Fibroblast of skin of scalp (primary cell): Measurements from ENCODE around the gene NUDT22.

Experiments used
- DNase-seq: peaks from one replicate; pipeline ENCODE4 v3.0.0-alpha.2; 2013

NUDT22 gene

GRCh38 chr11:64255135-64256128, 29.4 kb downstream of the NUDT22 start:
- DNase-seq: no peak

DNA sequence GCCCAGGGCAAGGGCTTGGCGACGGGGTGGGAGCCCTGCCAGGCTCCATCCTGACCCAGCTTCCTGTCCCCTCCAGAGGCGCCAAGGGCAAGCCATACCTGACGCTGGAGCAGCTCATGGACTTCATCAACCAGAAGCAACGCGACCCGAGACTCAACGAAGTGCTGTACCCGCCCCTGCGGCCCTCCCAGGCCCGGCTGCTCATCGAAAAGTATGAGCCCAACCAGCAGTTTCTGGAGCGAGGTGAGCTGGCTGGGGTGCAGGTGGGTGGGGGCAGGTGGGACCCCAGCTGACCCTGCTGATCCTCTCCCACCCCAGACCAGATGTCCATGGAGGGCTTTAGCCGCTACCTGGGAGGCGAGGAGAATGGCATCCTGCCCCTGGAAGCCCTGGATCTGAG, 30.2 kb downstream of the NUDT22 start:
- DNase-seq: no peak

DNA sequence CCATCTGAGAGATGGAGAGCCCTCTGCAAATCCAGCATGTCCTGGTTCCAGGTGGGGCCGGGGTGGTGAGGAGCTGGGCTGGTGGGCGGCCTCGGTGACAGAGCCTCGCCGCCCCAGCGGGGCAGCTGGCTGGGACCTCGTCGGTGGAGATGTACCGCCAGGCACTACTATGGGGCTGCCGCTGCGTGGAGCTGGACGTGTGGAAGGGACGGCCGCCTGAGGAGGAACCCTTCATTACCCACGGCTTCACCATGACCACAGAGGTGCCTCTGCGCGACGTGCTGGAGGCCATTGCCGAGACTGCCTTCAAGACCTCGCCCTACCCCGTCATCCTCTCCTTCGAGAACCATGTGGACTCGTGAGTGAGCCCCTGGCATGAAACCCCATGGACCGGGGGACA, 32.3 kb downstream of the NUDT22 start:
- DNase-seq: no peak

- no peak for DNase-seq
Measured at GRCh38 chr11:64258946-64259532, 33.0 kb downstream of the NUDT22 start.

- DNase-seq: no peak
Measured at GRCh38 chr11:64259533-64260067, 33.5 kb downstream of the NUDT22 start.

- DNase-seq: no peak
Measured at GRCh38 chr11:64260147-64260708, 34.2 kb downstream of the NUDT22 start.

- DNase-seq: no peak
Measured at GRCh38 chr11:64261556-64262080, 35.5 kb downstream of the NUDT22 start.

GRCh38 chr11:64262271-64263002, 36.4 kb downstream of the NUDT22 start:
- DNase-seq: no peak

DNA sequence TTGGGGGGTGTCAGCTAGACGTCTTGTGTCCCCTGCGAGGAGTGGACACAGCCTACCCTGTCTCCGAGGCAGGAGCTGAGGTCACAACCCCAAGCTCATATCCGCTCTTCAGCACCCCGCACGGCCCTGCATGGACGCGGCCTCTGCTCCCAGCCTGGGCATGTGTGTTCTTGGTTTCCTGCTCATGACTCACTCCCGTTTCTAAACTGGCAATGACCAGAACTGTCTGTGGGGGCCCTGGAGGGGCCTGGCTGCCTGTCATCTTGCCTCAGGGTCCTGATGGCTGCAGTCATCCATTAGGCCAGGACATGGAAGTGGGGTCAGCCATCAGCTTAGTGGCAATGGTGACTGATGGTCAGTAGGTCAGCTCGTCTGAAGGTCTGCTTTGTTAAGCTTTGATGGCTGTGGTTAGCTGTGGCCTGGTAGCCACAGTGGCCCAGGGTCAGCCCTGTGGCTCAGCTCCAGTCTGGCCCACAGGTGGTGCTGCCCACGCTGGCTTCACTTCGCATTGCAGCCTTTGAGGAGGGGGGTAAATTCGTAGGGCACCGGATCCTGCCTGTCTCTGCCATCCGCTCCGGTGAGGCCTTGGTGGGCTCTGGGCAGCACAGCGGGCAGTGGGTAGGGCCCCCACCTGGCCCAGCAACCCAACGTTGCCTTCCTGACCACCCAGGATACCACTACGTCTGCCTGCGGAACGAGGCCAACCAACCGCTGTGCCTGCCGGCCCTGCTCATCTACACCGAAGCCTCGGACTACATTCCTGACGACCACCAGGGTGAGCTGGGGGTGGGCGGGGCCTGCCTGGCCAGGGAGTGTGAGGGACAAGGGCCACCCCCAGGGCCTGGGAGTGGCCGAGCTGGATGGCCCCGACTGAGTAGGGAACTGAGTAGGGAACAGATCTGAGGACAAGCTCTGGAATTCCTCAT, 37.2 kb downstream of the NUDT22 start:
- DNase-seq: peak; percentile 22

DNA sequence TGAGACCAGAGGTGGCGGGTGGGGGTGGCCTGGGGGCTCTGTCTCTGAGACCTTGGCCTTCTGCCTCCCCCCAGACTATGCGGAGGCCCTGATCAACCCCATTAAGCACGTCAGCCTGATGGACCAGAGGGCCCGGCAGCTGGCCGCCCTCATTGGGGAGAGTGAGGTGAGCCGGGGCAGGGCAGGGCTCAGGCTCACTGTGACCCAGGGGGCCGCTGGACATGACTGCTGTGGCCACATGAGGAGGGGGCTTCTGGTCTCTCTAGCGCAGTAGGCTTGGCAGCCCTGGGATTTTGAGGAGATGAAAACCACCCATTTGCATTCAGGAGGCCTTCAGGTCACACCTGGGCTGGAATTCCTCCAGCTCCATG, 37.9 kb downstream of the NUDT22 start:
- DNase-seq: no peak

DNA sequence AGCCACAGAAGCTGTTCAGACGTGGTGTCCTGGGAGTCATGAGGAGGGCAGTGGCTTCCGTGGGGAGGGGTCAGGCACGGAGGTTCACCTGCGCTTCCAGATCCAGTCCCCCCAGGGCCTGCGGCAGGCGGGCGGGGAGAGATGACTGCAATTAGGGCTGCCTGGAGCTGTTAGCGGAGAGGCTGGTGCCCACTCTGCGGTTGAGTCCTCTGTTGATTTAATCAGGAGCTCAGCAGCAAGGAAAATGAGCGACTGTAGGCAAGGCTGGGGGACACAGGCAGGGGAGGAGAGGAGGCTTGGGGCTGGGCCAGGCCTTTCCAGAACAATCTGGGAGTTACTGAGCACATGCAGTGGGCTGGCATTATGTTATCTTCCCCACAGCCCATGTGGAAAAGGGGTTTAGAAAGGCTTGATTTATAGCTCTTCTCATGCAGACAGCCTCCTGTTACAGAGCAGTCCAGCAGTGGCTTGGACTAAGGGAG, 38.3 kb downstream of the NUDT22 start:
- DNase-seq: no peak

GRCh38 chr11:64265176-64266160, 39.4 kb downstream of the NUDT22 start:
- no peak for DNase-seq

GRCh38 chr11:64266339-64266738, 40.3 kb downstream of the NUDT22 start:
- no peak for DNase-seq

- DNase-seq: no peak
Measured at GRCh38 chr11:64267207-64267945, 41.3 kb downstream of the NUDT22 start.

DNA sequence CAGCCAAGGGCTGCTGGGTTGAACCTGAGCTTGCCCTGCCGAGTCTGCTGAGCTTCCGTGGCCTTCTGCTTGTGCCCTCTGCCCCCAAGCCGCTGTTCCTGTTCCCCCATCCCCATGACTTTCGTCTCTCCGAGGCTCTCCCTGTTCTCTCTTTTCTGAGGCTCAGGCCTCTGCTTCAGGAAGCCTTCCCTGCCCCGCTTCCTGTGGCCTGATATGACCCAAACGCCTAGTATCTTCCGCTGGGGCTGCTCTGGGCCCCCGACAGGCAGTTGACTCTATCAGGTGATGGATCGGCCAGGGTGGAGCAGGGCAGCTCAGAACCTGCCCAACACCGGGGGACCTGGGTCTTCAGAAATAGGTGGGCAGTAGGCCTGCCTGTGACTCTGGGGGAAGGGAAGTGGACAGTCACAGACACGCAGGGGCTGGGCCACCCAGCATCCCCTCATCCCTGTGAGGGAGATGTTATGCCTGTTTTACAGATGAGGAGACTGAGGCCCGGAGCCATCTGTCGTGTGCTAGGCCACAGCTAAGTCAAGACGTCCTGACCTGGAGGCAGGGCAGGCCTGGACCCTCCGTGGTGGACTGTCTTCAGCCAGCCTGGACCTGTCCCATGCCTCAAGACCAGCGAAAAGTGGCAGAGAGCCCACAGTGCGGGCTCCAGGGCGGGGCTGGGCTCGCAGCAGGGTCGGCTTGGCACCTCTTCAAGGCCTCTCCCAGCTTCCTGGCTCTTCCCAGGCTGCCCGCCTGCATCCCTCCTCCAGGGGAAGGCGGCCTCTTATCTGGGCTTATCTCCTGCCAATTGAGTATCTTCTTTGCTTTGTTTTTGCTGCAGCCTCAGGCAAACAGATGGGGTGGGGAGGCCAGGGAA, 42.2 kb downstream of the NUDT22 start:
- DNase-seq: peak; percentile 46

- DNase-seq: peak; percentile 46
Measured at GRCh38 chr11:64268893-64269539, 42.9 kb downstream of the NUDT22 start.

DNA sequence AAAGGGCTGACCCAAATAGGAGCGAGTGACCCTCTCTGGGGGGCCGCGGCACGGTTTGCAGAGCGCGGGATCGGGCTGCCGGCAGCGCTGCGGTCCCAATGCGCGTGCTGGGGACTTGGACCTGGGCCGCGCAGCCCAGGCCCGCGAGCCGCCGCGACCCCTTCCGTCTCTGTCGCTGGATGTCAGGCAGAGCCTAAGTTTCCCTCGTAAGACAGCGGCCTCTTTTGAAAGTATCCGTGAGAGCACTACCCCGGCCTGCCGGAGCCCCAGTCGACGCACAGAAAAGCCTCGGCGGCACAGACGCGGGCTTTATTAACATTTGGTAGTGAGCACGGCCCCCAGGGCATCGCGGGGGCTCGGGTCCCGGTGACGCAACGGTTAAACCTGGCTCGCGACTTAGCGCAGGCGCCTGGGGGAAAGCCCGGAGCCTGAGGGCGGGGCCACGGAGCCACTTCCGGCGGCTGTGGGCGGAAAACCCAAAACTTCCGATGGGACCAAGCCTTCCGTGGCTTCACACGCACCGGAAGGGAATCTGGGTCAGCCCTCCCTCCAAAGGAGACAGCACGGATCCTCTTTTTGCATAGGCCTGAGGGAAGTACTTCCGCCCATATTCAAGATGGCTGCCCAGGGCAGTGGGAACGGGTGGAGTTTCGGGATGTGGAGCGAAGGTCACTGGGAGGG, 43.6 kb downstream of the NUDT22 start:
- peak; percentile 100 for DNase-seq
